HUDEP-2 (cell line): ENCODE measurements around the gene FAM25C.
"Not testable (repeated sequence)": the region's sequence is repeated elsewhere in the genome, so short reads cannot be mapped to it uniquely, and the experiment has no call there.

ENCODE experiments used
- DNase-seq, 76 experiments: peaks; one replicate each; lab custom pipeline; 2025; ENCODE audit not compliant: unreplicated experiment in 76 of 76; lab: John Stamatoyannopoulos, UW

The FAM25C gene

DNA sequence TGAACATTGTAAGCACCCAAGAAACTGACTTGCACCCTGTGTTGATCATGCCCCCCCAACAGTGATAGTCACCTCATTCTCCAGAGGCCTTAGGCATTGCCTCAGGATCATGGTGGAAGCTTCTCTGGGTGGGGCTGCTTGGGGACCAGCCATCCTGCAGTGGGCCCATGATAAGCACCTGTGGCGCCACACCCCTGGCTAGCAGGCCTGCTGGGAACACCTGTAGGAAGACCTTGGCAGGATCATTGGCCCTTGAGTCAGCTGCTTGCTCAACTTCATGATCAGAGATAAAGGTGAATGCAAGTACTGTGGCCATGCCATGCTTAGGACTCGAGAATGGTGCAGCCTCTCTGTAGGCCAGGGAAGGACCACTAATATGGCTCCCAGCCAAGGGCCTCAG is 38.9 kb downstream of the FAM25C start:
- not testable (repeated sequence) for DNase-seq

DNA sequence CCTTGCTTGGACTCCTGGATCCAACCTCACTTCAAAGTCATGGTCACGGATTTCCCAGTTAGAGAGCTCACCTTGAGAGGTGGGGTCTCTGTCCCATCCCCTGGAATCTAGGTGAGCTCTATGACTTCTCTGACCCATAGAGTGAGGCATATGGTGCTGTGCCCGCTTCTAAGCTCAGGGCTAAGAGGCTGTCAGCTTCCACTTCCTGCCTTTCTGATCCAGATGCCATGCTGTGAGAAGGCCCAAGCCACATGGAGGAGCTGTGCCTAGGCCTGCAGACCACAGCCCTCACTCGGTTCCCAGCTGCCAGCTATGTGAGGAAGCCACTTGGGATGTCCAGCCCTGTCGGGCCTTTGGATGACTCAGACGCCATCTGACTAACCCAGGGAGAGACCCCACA is 39.9 kb downstream of the FAM25C start:
- not testable (repeated sequence) for DNase-seq

DNA sequence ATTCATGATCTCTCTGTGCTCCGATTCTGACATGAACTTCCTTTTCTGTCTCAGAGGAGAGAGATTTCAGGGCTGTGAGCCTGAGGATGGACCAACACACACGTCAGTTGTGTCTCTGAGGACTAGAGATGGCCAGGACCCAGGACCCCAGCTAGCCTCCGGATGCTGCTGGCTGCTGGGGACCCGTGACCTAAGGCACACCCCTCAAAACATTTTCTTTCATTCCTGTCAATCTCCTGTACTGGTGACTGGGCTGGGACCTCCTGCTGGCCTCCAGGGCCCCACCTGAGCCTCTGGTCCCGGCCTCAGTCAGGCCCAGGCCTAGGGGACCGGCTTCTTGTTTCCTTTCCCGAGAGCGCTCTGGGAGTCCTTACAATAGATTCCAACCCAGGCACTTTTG is 42.4 kb downstream of the FAM25C start:
- DNase-seq = not testable (repeated sequence)

DNA sequence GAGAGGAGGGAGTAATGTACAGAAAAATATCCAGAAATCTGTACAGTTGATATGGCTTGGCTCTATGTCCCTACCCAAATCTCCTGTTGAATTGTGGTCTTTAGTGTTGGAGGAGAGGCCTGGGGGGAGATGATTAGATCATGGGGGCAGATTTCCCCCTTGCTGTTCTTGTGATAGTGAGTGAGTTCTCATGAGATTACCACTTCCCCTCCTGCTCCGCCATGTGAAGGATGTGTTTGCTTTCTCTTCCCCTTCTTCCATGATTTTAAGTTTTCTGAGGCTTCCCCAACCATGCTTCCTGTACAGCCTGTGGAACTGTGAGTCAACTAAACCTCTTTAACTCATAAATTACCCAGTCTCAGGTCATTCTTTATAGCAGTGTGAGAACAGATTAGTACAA is 52.2 kb downstream of the FAM25C start:
- not testable (repeated sequence) for DNase-seq
